ENCODE results near the gene TNFRSF11A. TPM values are rescaled to one million over a fixed set of nuclear protein-coding genes. Genes with fewer than 3 reads are reported as not detected.
A peak's percentile ranks its signal among the peaks of the same experiment; 100 is the strongest.

Gene TNFRSF11A
- not detected in 2 replicates for polyA plus RNA-seq
- not detected in 2 replicates for polyA minus RNA-seq

DNA sequence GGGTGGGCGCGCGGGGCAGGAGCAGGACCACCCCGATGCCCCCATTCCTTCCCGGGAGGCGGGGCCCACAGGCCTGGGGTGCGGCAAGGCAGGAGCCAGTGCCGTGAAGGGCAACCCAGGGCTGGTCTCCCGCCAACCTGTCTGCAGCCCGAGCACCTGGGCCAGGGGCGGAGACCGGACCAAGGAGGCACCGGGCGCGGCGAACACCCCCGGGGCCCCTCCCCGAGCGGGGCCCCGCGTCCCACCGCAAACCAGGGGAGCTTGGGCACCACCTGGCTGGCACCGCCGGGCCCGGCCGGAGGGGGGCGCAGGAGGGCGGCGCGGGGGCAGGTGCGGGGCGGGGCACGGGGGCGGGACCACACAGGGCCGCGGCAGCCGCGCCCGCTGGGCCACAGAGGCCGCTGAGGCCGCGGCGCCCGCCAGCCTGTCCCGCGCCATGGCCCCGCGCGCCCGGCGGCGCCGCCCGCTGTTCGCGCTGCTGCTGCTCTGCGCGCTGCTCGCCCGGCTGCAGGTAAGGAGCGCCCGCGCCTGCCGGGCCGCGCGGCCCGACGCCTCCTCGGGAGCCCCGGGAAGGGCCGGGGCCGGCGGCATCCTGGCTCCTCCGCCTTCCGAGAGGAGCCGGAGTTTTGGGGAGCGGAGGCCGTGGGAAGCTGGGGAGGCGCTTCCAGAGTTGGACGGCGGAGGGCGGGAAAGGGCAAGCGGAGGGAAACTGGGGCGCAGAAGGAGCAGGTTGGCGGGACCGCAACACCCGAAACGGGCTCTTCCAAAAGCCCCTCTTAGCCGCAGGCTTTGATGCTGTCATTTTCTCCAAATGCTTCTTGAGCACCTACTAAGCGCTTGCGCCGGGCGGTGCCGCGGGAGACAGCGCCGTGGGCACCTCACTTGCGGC lies at the start of gene TNFRSF11A:
Gene TNFRSF11A, plus strand, starts transcription at position 394 of the 889 bp plus-strand sequence. Its CDS starts 43 bp downstream, at position 437.
- no peaks in the 10 kb centered on the region for H4K20me1 ChIP-seq (ENCODE audit: insufficient read depth)
- TF ChIP-seq, protein P1, sequence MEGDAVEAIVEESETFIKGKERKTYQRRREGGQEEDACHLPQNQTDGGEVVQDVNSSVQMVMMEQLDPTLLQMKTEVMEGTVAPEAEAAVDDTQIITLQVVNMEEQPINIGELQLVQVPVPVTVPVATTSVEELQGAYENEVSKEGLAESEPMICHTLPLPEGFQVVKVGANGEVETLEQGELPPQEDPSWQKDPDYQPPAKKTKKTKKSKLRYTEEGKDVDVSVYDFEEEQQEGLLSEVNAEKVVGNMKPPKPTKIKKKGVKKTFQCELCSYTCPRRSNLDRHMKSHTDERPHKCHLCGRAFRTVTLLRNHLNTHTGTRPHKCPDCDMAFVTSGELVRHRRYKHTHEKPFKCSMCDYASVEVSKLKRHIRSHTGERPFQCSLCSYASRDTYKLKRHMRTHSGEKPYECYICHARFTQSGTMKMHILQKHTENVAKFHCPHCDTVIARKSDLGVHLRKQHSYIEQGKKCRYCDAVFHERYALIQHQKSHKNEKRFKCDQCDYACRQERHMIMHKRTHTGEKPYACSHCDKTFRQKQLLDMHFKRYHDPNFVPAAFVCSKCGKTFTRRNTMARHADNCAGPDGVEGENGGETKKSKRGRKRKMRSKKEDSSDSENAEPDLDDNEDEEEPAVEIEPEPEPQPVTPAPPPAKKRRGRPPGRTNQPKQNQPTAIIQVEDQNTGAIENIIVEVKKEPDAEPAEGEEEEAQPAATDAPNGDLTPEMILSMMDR (IDR thresholded peaks at IDR 0.05; ENCODE audit: poor library complexity, severe bottlenecking): no peak
- TF ChIP-seq MXI1 (conservative IDR thresholded peaks at IDR 0.05; ENCODE audit: poor library complexity, severe bottlenecking): no peak
- TF ChIP-seq RAD21 (conservative IDR thresholded peaks at IDR 0.05): peak; percentile 24
- TF ChIP-seq EZH2 (IDR thresholded peaks at IDR 0.05; ENCODE audit: borderline replicate concordance, insufficient read depth, low read length, poor library complexity, severe bottlenecking): no peak
- TF ChIP-seq POLR2AphosphoS5 (IDR thresholded peaks at IDR 0.05): no peak
- no peaks in the 10 kb centered on the region for H3F3A ChIP-seq (ENCODE audit: insufficient read depth, low read length, poor library complexity, severe bottlenecking)
- no peaks in the 10 kb centered on the region for H3K9me3 ChIP-seq (ENCODE audit: low read length)
- H3K36me3 ChIP-seq (ENCODE audit: insufficient read depth, low read length): no peaks in the 10 kb centered on the region
- H3K27ac ChIP-seq (ENCODE audit: low read length): no peak within 1 kb of the TSS
- H3K4me2 ChIP-seq (ENCODE audit: low read length): peak within 1 kb of the TSS; percentile 57
- peaks cover 70% of the 10 kb centered on the region for H3K27me3 ChIP-seq (ENCODE audit: insufficient read depth, low read depth, low read length)
- peak within 1 kb of the TSS; percentile 67 for H3K4me3 ChIP-seq (ENCODE audit: low read length)
- H3K9me2 ChIP-seq (ENCODE audit: insufficient read depth, low read length): no peaks in the 10 kb centered on the region
- H2AFZ ChIP-seq (ENCODE audit: low read depth, low read length): peak within 1 kb of the TSS; percentile 23
- no peaks in the 10 kb centered on the region for H3K79me2 ChIP-seq (replicated peaks; ENCODE audit: insufficient read depth, low read length)
- peak within 1 kb of the TSS; percentile 31 for H3K9ac ChIP-seq (ENCODE audit: low read length)

DNA sequence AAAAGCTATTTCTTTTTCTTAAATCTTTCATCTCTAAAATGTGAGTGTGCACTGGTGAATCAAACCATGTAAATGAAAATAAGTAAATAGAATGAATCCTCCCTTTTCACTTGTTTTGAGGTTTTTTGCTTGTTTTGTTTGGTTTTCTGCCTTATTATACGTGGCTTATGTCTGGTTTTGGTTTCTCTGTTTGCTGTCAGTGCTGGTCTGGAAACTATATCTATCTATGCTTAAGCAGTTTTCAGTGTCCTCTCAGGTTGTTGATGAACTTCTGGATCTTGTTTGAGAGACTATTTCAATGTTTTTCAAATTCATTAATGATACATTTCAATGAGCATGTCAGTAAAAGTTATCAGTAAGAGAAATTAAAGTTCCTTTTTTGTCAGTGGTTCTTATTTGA lies 48.1 kb upstream of the TNFRSF11A start:
- Histone ChIP-seq H3K9ac (ENCODE audit: low read length) (no peak overlapping the region), H3K79me2 (replicated peaks; ENCODE audit: insufficient read depth, low read length) (no peaks in the 10 kb centered on the region), H3K9me2 (ENCODE audit: insufficient read depth, low read length) (no peaks in the 10 kb centered on the region), H2AFZ (ENCODE audit: low read depth, low read length) (no peak overlapping the region), H3K4me2 (ENCODE audit: low read length) (no peak overlapping the region), H3K4me3 (ENCODE audit: low read length) (no peak overlapping the region), H3K27ac (ENCODE audit: low read length) (no peak overlapping the region), H3K27me3 (ENCODE audit: insufficient read depth, low read depth, low read length) (no peaks in the 10 kb centered on the region), H4K20me1 (ENCODE audit: insufficient read depth) (no peaks in the 10 kb centered on the region), H3K36me3 (ENCODE audit: insufficient read depth, low read length) (peaks cover 6% of the 10 kb centered on the region), H3F3A (ENCODE audit: insufficient read depth, low read length, poor library complexity, severe bottlenecking) (no peaks in the 10 kb centered on the region), H3K9me3 (ENCODE audit: low read length) (no peaks in the 10 kb centered on the region)
- TF ChIP-seq POLR2AphosphoS5 (IDR thresholded peaks at IDR 0.05) (no peak), SMC3 (conservative IDR thresholded peaks at IDR 0.05; ENCODE audit: poor library complexity) (no peak), RAD21 (conservative IDR thresholded peaks at IDR 0.05) (no peak), MXI1 (conservative IDR thresholded peaks at IDR 0.05; ENCODE audit: poor library complexity, severe bottlenecking) (no peak), REST (IDR thresholded peaks at IDR 0.05; ENCODE audit: borderline replicate concordance) (no peak), EZH2 (IDR thresholded peaks at IDR 0.05; ENCODE audit: borderline replicate concordance, insufficient read depth, low read length, poor library complexity, severe bottlenecking) (no peak), TAF1 (IDR thresholded peaks at IDR 0.05; ENCODE audit: low read depth) (no peak), EP300 (conservative IDR thresholded peaks at IDR 0.05; ENCODE audit: poor library complexity, severe bottlenecking) (no peak)
- TF ChIP-seq, protein P1 (IDR thresholded peaks at IDR 0.05; ENCODE audit: poor library complexity, severe bottlenecking): no peak

Measured in neural cell (in vitro differentiated cells).